ENCODE measurements around the gene BCDIN3D. TPM values are rescaled to one million over a fixed set of nuclear protein-coding genes. Genes with fewer than 3 reads are reported as not detected.

The BCDIN3D gene
- total and polyA plus RNA-seq, 9 of the 15 experiments (the other 6 are each of a cell fraction or from before 2014, with no cell fraction given) = 3.7 to 6.9 (median 5.6) TPM

DNA sequence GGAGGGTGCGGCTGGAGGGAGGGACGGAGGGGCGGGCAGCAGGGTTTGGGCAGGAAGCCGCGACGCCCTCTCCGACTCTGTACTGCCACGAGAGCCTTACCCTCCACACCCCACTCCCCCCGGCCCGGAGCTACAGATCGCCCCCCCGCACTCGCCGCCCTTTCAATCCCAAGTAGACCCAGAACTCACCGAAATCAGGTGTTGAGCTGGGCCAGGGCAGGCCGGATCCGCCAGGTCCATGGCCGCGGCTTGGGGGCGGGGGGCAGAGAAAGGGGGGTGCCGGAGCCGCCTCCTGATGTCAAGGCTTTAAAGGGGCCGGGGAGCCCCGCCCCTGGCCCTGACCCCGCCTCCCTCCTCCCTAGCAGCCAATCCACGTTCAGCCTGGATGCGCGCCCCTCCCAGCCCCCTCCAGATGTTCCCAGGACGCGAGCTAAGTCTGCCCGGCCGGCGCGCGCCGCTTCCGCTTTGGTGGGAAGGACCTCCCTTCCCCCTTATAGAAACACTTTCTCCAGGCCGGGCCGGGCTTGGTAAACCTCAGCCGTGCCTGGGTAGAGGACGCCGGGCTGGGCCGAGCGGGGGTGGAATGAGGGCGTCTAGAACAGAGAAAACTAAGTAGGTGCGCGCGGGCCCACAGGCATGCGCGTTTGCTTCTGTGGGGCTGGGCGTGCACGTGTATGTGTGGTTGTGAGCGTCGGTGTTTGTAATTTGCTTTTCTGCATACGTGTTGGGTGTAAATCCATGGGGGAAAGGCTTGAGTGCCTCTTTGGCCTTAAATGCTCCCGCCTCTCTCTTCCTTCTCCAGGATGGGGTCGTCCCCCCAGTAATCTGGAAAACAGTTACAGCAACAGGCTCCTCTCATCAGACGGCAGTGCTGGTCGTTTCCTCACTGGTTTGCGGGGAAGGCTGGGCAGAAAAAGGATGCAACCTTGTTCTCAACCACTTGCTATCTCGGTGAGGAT, 14.5 kb downstream of the BCDIN3D start, which contains the start of gene NCKAP5L (continued):
- TF ChIP-seq KAT7 (CRISPR knock-in tag; IDR thresholded peaks at IDR 0.05; ENCODE audit: borderline replicate concordance) = 0 out of 2 replicates have a peak, but pooled peaks have one; percentile 71
- no peak for TF ChIP-seq SRSF7 (optimal IDR thresholded peaks at IDR 0.05; ENCODE audit: low read depth, low read length)
- peak; percentile 78 for TF ChIP-seq ETV5 (CRISPR knock-in tag; IDR thresholded peaks at IDR 0.05; ENCODE audit: low read depth)
- TF ChIP-seq, protein P1, sequence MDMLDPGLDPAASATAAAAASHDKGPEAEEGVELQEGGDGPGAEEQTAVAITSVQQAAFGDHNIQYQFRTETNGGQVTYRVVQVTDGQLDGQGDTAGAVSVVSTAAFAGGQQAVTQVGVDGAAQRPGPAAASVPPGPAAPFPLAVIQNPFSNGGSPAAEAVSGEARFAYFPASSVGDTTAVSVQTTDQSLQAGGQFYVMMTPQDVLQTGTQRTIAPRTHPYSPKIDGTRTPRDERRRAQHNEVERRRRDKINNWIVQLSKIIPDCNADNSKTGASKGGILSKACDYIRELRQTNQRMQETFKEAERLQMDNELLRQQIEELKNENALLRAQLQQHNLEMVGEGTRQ (CRISPR knock-in tag; IDR thresholded peaks at IDR 0.05) = no peak
- no peak for TF ChIP-seq RFX1 (IDR thresholded peaks at IDR 0.05)
- no peak for TF ChIP-seq ZNF41 (CRISPR knock-in tag; conservative IDR thresholded peaks at IDR 0.05)
- no peak for TF ChIP-seq NFATC3 (IDR thresholded peaks at IDR 0.05)
- peak in 1 of 2 experiments; percentile 91; a peak in 1 of 4 replicates for TF ChIP-seq FOXA3 (CRISPR knock-in tag; conservative IDR thresholded peaks at IDR 0.05 in 1 of 2, IDR thresholded peaks at IDR 0.05 in 1 of 2)
- TF ChIP-seq, protein P2, sequence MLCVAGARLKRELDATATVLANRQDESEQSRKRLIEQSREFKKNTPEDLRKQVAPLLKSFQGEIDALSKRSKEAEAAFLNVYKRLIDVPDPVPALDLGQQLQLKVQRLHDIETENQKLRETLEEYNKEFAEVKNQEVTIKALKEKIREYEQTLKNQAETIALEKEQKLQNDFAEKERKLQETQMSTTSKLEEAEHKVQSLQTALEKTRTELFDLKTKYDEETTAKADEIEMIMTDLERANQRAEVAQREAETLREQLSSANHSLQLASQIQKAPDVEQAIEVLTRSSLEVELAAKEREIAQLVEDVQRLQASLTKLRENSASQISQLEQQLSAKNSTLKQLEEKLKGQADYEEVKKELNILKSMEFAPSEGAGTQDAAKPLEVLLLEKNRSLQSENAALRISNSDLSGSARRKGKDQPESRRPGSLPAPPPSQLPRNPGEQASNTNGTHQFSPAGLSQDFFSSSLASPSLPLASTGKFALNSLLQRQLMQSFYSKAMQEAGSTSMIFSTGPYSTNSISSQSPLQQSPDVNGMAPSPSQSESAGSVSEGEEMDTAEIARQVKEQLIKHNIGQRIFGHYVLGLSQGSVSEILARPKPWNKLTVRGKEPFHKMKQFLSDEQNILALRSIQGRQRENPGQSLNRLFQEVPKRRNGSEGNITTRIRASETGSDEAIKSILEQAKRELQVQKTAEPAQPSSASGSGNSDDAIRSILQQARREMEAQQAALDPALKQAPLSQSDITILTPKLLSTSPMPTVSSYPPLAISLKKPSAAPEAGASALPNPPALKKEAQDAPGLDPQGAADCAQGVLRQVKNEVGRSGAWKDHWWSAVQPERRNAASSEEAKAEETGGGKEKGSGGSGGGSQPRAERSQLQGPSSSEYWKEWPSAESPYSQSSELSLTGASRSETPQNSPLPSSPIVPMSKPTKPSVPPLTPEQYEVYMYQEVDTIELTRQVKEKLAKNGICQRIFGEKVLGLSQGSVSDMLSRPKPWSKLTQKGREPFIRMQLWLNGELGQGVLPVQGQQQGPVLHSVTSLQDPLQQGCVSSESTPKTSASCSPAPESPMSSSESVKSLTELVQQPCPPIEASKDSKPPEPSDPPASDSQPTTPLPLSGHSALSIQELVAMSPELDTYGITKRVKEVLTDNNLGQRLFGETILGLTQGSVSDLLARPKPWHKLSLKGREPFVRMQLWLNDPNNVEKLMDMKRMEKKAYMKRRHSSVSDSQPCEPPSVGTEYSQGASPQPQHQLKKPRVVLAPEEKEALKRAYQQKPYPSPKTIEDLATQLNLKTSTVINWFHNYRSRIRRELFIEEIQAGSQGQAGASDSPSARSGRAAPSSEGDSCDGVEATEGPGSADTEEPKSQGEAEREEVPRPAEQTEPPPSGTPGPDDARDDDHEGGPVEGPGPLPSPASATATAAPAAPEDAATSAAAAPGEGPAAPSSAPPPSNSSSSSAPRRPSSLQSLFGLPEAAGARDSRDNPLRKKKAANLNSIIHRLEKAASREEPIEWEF (CRISPR knock-in tag; IDR thresholded peaks at IDR 0.05) = no peak
- TF ChIP-seq PHB (CRISPR knock-in tag; IDR thresholded peaks at IDR 0.05) = no peak
- 0 out of 2 replicates have a peak, but pooled peaks have one; percentile 10 for TF ChIP-seq CEBPG (CRISPR knock-in tag; IDR thresholded peaks at IDR 0.05)
- no peak for TF ChIP-seq CEBPG (tag; conservative IDR thresholded peaks at IDR 0.05 in 1 of 2, IDR thresholded peaks at IDR 0.05 in 1 of 2)
- 0 out of 2 replicates have a peak, but pooled peaks have one; percentile 27 for TF ChIP-seq MEF2D (tag; conservative IDR thresholded peaks at IDR 0.05; ENCODE audit: low read depth)
- no peak for TF ChIP-seq TAF9B (IDR thresholded peaks at IDR 0.05; ENCODE audit: partially characterized antibody)
